Effector memory CD8-positive, alpha-beta T cell (primary cell): ENCODE measurements around the gene ELL3.
"Not testable (repeated sequence)": the region's sequence is repeated elsewhere in the genome, so short reads cannot be mapped to it uniquely, and the experiment has no call there.

Source experiments
- ATAC-seq: fragments of 150-1000 bp; cut with Tn5 transposase; replicated peaks from 2 replicates; pipeline ENCODE4 v1.10.0; 2021; ENCODE audit warnings: mild to moderate bottlenecking, moderate library complexity
- DNase-seq, 3 experiments: peaks; one replicate each; pipeline ENCODE4 v3.0.0; 2021
- H3K27ac Mint-ChIP-seq, 2 donors: one replicate each; pipeline ENCODE4 v1.8.0; 2022; ENCODE audit warnings: mild to moderate bottlenecking in 2 of 2, mixed read lengths in 2 of 2, moderate library complexity in 2 of 2
- H3K27me3 Mint-ChIP-seq, 2 donors: one replicate each; pipeline ENCODE4 v1.8.0; 2022; ENCODE audit warnings: mixed read lengths in 2 of 2
- H3K36me3 Mint-ChIP-seq: one replicate; pipeline ENCODE4 v1.8.0; 2022; ENCODE audit warnings: mild to moderate bottlenecking, moderate library complexity, mixed read lengths; ENCODE audit not compliant: insufficient read depth
- H3K4me1 Mint-ChIP-seq, 2 donors: one replicate each; pipeline ENCODE4 v1.8.0; 2022; ENCODE audit warnings: low read depth in 2 of 2, mixed read lengths in 2 of 2
- H3K4me3 Mint-ChIP-seq, 2 donors: one replicate each; pipeline ENCODE4 v1.8.0; 2022; ENCODE audit warnings: mild to moderate bottlenecking in 2 of 2, mixed read lengths in 2 of 2, moderate library complexity in 2 of 2
- H3K9me3 Mint-ChIP-seq, 2 donors: one replicate each; pipeline ENCODE4 v1.8.0; 2022; ENCODE audit warnings: mixed read lengths in 2 of 2

Gene ELL3

GRCh38 chr15:43775411-43775965, 1.3 kb downstream of the ELL3 start:
- ATAC-seq (no peak), DNase-seq (no peak)
- Mint-ChIP-seq H3K4me3 (peak overlapping the region; percentile 94 to 97), H3K27ac (peak overlapping the region in 1 of 2 donors; percentile 93), H3K4me1 (peaks cover 10 to 19% of the 10 kb centered on the region in 2 donors), H3K27me3 (no peaks in the 10 kb centered on the region), H3K36me3 (peaks cover 64% of the 10 kb centered on the region), H3K9me3 (no peaks in the 10 kb centered on the region)

DNA sequence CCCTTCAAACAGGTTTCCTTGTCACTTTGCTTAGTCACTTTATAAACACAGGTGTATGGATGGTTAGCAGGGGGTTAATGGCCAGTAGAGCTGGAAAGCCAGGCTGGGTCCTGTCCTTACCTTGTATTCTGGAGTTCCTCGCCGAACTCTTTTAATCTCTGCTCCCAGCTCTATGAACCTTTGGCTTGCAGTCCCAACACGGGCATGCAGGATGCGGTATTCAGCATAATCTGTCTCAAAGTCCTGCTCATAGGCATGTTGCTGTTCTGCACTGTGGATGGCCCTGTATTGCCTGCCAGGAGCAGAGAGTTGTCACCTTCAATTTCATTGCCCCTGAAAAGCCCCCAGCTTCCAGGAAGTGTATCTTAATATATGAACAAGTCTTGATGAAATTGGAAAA, 2.7 kb downstream of the ELL3 start:
- H3K27ac Mint-ChIP-seq: peak overlapping the region; percentile 17 to 93
- H3K9me3 Mint-ChIP-seq: no peaks in the 10 kb centered on the region
- H3K36me3 Mint-ChIP-seq: peaks cover 77% of the 10 kb centered on the region
- no peak for ATAC-seq
- peaks cover 8 to 17% of the 10 kb centered on the region in 2 donors for H3K4me1 Mint-ChIP-seq
- DNase-seq: no peak
- no peak overlapping the region for H3K4me3 Mint-ChIP-seq
- no peaks in the 10 kb centered on the region for H3K27me3 Mint-ChIP-seq

DNA sequence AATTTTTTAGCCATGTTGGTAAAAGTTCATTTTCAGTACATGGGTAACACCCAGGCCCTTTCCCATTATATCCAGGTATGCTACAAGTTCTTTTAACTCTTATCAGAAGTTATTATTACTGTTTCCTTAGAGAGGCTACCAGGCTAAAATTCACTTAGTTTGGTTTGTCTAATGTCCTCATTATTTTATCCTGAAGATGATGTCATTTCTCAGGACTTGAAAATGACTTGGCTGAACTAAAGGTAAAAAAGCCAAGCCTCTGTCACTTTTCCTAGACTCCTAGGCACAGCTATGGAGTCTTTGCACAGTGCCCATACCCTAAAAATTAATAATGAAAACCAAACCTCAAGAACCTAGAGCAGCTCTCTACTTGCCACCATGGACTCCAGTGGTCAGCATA, 4.1 kb downstream of the ELL3 start:
- ATAC-seq (no peak), DNase-seq (no peak)
- Mint-ChIP-seq H3K27ac (peak overlapping the region in 1 of 2 donors; percentile 93), H3K4me3 (no peak overlapping the region), H3K27me3 (no peaks in the 10 kb centered on the region), H3K36me3 (peaks cover 86% of the 10 kb centered on the region), H3K4me1 (peaks cover 4 to 12% of the 10 kb centered on the region in 2 donors), H3K9me3 (no peaks in the 10 kb centered on the region)

- H3K4me1 Mint-ChIP-seq: peaks cover 0 to 6% of the 10 kb centered on the region in 2 donors
- H3K36me3 Mint-ChIP-seq: peaks cover 86% of the 10 kb centered on the region
- H3K27me3 Mint-ChIP-seq: no peaks in the 10 kb centered on the region
- peak overlapping the region in 1 of 2 donors; percentile 66 for H3K27ac Mint-ChIP-seq
- no peak overlapping the region for H3K4me3 Mint-ChIP-seq
- no peaks in the 10 kb centered on the region for H3K9me3 Mint-ChIP-seq
- ATAC-seq: no peak
- DNase-seq: no peak
Observed at GRCh38 chr15:43771816-43772215, 5.0 kb downstream of the ELL3 start.

- peak; percentile 46 to 58 (median 58) for DNase-seq
- H3K27me3 Mint-ChIP-seq: no peaks in the 10 kb centered on the region
- peak; percentile 83 for ATAC-seq
- peaks cover 93% of the 10 kb centered on the region for H3K36me3 Mint-ChIP-seq
- no peak overlapping the region for H3K27ac Mint-ChIP-seq
- no peaks in the 10 kb centered on the region for H3K9me3 Mint-ChIP-seq
- no peaks in the 10 kb centered on the region for H3K4me1 Mint-ChIP-seq
- no peak overlapping the region for H3K4me3 Mint-ChIP-seq
Observed at GRCh38 chr15:43769584-43770228, 7.1 kb downstream of the ELL3 start.

GRCh38 chr15:43763819-43764446, 12.8 kb downstream of the ELL3 start:
- ATAC-seq: no peak
- Mint-ChIP-seq H3K4me3 (no peak overlapping the region), H3K27me3 (no peaks in the 10 kb centered on the region), H3K9me3 (no peaks in the 10 kb centered on the region), H3K36me3 (peaks cover 100% of the 10 kb centered on the region), H3K27ac (peak overlapping the region in 1 of 2 donors; percentile 57), H3K4me1 (peaks cover 0 to 5% of the 10 kb centered on the region in 2 donors)
- DNase-seq: no peak

- DNase-seq (no peak), ATAC-seq (no peak)
- H3K36me3 Mint-ChIP-seq: peaks cover 100% of the 10 kb centered on the region
Observed at GRCh38 chr15:43762824-43763223, 13.9 kb downstream of the ELL3 start.

DNA sequence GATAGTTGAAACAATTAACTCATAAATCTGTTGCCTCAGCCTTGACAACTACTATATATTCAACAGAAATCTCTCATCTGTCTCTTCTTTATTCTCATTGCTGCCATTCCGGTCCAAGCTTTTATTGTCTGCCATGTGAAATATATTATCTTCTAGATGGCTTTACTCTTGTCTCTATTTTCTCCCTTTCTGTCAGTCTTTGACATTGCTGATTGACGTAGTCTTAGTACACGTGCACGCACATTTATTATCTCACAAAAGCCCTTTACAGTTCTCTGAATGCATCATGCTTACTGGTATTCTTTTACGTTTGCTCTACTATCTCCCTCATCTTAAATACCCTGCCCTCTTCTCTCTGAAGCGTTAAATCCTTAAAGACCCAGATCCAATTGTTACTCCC, 24.9 kb downstream of the ELL3 start:
- Mint-ChIP-seq H3K4me1 (peaks cover 33 to 54% of the 10 kb centered on the region in 2 donors), H3K9me3 (no peaks in the 10 kb centered on the region), H3K36me3 (peaks cover 68% of the 10 kb centered on the region), H3K27ac (peak overlapping the region in 1 of 2 donors; percentile 50), H3K27me3 (no peaks in the 10 kb centered on the region), H3K4me3 (peak overlapping the region; percentile 0 to 68)
- DNase-seq (no peak), ATAC-seq (no peak)

More at GRCh38 chr15:43762824-43763223, 13.9 kb downstream of the ELL3 start:
- no peaks in the 10 kb centered on the region for H3K9me3 Mint-ChIP-seq
- H3K27me3 Mint-ChIP-seq: no peaks in the 10 kb centered on the region
- H3K27ac Mint-ChIP-seq: peak overlapping the region in 1 of 2 donors; percentile 57
- H3K4me3 Mint-ChIP-seq: no peak overlapping the region
- peaks cover 0 to 9% of the 10 kb centered on the region in 2 donors for H3K4me1 Mint-ChIP-seq

GRCh38 chr15:43749690-43750345, 26.9 kb downstream of the ELL3 start:
- Mint-ChIP-seq H3K27ac (peak overlapping the region; percentile 81 to 97), H3K4me1 (peaks cover 38 to 55% of the 10 kb centered on the region in 2 donors), H3K9me3 (no peaks in the 10 kb centered on the region), H3K4me3 (peak overlapping the region; percentile 68 to 78), H3K36me3 (peaks cover 63% of the 10 kb centered on the region), H3K27me3 (no peaks in the 10 kb centered on the region)
- DNase-seq (peak; percentile 28 to 38 (median 36)), ATAC-seq (peak; percentile 62)

DNA sequence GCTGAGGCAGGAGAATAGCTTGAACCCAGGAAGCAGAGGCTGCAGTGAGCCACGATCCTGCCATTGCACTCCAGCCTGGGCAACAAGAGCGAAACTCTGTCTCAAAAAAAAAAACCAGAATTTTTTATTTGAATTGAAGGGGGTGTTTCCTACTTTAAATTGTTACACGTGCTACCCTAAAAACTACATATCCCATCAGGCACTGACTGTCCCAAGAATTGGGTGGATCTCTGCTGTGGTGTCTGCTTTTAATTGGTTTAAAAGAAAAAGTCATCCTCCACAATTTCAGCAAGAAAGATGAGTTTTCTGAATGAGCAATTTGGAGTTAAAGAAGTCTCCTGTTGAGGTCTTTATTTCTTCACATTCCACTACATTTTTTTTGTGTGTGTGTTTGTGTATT, 28.4 kb downstream of the ELL3 start:
- DNase-seq (peak in 1 of 3 experiments; percentile 9), ATAC-seq (peak; percentile 13)
- no peaks in the 10 kb centered on the region for H3K27me3 Mint-ChIP-seq
- H3K4me3 Mint-ChIP-seq: peak overlapping the region; percentile 90 to 92
- peaks cover 48% of the 10 kb centered on the region for H3K36me3 Mint-ChIP-seq
- peaks cover 37 to 46% of the 10 kb centered on the region in 2 donors for H3K4me1 Mint-ChIP-seq
- peak overlapping the region; percentile 97 for H3K27ac Mint-ChIP-seq
- no peaks in the 10 kb centered on the region for H3K9me3 Mint-ChIP-seq

- H3K36me3 Mint-ChIP-seq: peaks cover 40% of the 10 kb centered on the region
- H3K4me1 Mint-ChIP-seq: peaks cover 33% of the 10 kb centered on the region in 2 donors
- peak overlapping the region; percentile 97 for H3K27ac Mint-ChIP-seq
- DNase-seq, H3K27me3 Mint-ChIP-seq, H3K9me3 Mint-ChIP-seq: not testable (repeated sequence)
- ATAC-seq: peak; percentile 29
- peak overlapping the region; percentile 90 to 92 for H3K4me3 Mint-ChIP-seq
Observed at GRCh38 chr15:43746903-43747309, 29.9 kb downstream of the ELL3 start.

GRCh38 chr15:43746245-43746902, 30.4 kb downstream of the ELL3 start, which contains the start of gene PDIA3:
PDIA3 (plus strand) TSS chr15:43746438; CDS start chr15:43746540, 102 bp downstream.
- Mint-ChIP-seq H3K4me1 (peaks cover 28 to 29% of the 10 kb centered on the region in 2 donors), H3K36me3 (peaks cover 40% of the 10 kb centered on the region), H3K4me3 (peak within 1 kb of the TSS; percentile 90 to 92), H3K27ac (peak within 1 kb of the TSS; percentile 97)
- ATAC-seq: peak; percentile 70
- peak; percentile 73 to 79 (median 78) for DNase-seq
- H3K27me3 Mint-ChIP-seq, H3K9me3 Mint-ChIP-seq: not testable (repeated sequence)

DNA sequence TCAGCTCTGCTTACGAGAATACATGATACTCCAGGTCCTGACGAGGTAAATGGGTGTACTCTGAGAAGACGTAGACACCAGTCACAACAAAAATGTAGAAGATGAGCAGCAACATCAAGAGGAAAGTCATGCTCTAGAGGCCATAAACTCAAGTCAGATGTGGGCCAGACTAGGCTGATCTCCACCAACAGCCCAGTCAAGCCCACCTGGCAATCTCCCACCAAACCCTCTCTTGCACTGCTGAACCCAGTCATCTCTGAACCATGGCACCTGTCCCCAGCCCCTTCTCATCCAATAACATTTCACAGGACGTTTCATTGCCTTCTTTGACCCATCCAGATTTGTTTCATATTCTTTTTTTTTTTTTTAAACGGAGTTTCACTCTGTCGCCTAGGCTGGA, 41.4 kb downstream of the ELL3 start:
- no peaks in the 10 kb centered on the region for H3K4me1 Mint-ChIP-seq

More for the DNA sequence above, 41.4 kb downstream of the ELL3 start:
- Mint-ChIP-seq H3K4me3 (no peak overlapping the region), H3K36me3 (no peaks in the 10 kb centered on the region), H3K27me3 (peaks cover 5 to 8% of the 10 kb centered on the region in 2 donors), H3K9me3 (no peaks in the 10 kb centered on the region), H3K27ac (no peak overlapping the region)
- no peak for ATAC-seq
- DNase-seq: no peak
